ENCODE data around the gene AZU1. TPM values are rescaled to one million over a fixed set of nuclear protein-coding genes. Genes with fewer than 3 reads are reported as not detected.
"Not testable (repeated sequence)": the region's sequence is repeated elsewhere in the genome, so short reads cannot be mapped to it uniquely, and the experiment has no call there.

The AZU1 gene
- total RNA-seq, 1 donor from 2014 or later, result 1.3 TPM

DNA sequence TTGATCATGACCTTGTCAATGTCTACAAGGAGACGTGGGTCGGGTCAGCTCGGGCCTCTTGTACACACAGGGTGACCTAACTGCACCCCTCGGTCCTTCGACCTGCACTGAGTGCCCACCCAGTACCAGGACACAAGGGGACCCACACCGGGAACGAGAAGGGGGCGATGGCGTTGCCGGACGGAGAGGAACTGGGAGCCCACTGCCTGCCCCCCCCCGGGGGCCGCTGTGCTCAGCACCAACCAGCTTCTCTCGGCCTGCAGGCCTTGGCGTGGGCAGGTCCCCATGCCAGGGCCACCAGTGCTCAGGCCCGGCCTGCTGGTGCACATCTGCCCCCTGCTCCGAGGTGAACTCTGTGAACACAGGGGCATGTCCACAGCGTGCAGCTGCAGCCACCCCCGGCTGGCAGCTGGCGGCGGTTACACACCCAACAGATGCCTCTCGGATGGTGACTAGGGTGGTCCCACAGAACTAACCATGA lies 46.0 kb downstream of the AZU1 start:
- H3K9me3 Mint-ChIP-seq, result no peaks in the 10 kb centered on the region
- H3K36me3 Mint-ChIP-seq (ENCODE audit: low read depth), result peaks cover 39% of the 10 kb centered on the region
- H3K27me3 Mint-ChIP-seq, result no peaks in the 10 kb centered on the region
- CTCF ChIA-PET, result no interaction called here
- TF ChIP-seq, protein P1, sequence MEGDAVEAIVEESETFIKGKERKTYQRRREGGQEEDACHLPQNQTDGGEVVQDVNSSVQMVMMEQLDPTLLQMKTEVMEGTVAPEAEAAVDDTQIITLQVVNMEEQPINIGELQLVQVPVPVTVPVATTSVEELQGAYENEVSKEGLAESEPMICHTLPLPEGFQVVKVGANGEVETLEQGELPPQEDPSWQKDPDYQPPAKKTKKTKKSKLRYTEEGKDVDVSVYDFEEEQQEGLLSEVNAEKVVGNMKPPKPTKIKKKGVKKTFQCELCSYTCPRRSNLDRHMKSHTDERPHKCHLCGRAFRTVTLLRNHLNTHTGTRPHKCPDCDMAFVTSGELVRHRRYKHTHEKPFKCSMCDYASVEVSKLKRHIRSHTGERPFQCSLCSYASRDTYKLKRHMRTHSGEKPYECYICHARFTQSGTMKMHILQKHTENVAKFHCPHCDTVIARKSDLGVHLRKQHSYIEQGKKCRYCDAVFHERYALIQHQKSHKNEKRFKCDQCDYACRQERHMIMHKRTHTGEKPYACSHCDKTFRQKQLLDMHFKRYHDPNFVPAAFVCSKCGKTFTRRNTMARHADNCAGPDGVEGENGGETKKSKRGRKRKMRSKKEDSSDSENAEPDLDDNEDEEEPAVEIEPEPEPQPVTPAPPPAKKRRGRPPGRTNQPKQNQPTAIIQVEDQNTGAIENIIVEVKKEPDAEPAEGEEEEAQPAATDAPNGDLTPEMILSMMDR (IDR thresholded peaks at IDR 0.05), result no peak
- ATAC-seq (ENCODE audit: low read depth) (no peak), DNase-seq (no peak)
- H3K4me3 Mint-ChIP-seq, result no peak overlapping the region
- no peak overlapping the region for H3K27ac Mint-ChIP-seq
- intact Hi-C loops (cut with micrococcal nuclease), result loop anchor here (2.0 kb wide), 1 partner anchor 19 kb away; the partner anchor contains the start of genes MED16 and RNU6-9
- POLR2A ChIA-PET, result interaction anchor here (1.2 to 1.4 kb wide), 2 partner anchors 10 to 34 kb away, joined by 3 to 4 read pairs; no protein-coding TSS in a partner anchor
- H3K4me1 Mint-ChIP-seq, result peaks cover 8% of the 10 kb centered on the region

DNA sequence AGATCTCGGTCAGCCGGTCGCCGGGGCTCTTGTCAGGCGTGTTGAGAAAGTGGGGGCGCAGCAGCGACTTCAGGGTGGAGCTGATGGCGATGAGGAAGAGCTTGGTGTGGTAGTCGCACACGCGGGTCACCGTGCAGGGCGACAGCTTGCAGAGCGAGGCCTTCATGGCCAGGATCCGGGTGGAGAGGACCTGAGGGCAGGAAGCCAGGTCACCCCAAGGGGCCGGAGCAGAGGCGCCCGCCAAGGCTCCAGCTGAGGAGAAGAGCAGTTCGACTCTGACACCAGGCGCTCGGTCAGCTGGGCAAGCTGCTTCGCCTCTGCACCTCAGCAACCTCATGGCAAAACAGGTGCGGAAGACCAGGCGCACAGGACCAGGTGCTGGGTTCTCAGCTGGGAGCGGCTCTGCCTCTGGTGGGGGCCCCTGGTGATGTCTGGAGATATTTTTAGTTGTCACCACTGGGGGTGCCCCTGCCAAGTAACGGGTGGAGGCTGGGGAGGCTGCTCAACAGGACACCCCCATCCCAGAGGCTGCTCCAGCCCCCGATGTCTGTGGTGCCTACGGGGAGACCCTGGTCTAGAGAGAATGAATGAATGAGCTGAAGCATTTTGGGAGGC lies 47.7 kb downstream of the AZU1 start:
- ChIA-PET CTCF (no interaction called here), POLR2A (interaction anchor here (0.5 to 1.3 kb wide), 3 partner anchors 18 to 152 kb away, joined by 3 to 6 read pairs (median 5); partner anchors contain the start of genes MED16 and RNU6-9)
- ATAC-seq (ENCODE audit: low read depth), result no peak
- peaks cover 8% of the 10 kb centered on the region for H3K4me1 Mint-ChIP-seq
- H3K9me3 Mint-ChIP-seq, result no peaks in the 10 kb centered on the region
- no peak overlapping the region for H3K4me3 Mint-ChIP-seq
- no peaks in the 10 kb centered on the region for H3K27me3 Mint-ChIP-seq
- no peak for DNase-seq
- H3K36me3 Mint-ChIP-seq (ENCODE audit: low read depth), result peaks cover 33% of the 10 kb centered on the region
- H3K27ac Mint-ChIP-seq, result no peak overlapping the region
- intact Hi-C loops (cut with micrococcal nuclease), result no loop called here
- TF ChIP-seq, protein P1 (IDR thresholded peaks at IDR 0.05), result no peak

DNA sequence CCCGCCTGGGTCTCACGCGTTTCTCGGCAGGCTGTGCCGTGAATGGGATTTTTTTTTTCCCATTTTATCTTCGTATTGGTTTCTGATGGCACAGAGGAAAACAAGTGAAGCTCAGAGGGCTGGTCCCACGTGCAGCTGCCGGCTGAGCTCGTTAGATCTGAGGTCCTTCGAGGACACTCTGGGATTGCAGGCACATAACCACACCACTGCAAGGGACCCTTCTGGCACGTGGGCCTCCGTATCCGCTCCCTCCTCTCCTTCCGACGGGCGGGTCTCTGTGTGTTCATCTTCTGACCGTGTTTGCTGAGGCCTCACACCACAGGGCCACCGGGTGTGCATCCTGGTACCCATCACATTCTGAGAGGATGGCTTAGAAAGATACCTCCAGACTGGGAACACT lies 48.5 kb downstream of the AZU1 start:
- Mint-ChIP-seq H3K27me3 (no peaks in the 10 kb centered on the region), H3K4me1 (peaks cover 8% of the 10 kb centered on the region), H3K4me3 (no peak overlapping the region), H3K9me3 (no peaks in the 10 kb centered on the region), H3K36me3 (ENCODE audit: low read depth) (peaks cover 32% of the 10 kb centered on the region), H3K27ac (no peak overlapping the region)
- intact Hi-C loops (cut with micrococcal nuclease), result no loop called here
- ChIA-PET POLR2A (interaction anchor here (0.6 to 1.3 kb wide), 3 partner anchors 10 to 30 kb away, joined by 3 to 5 read pairs (median 3); partner anchors contain the start of genes MED16 and RNU6-9), CTCF (no interaction called here)
- TF ChIP-seq, protein P1 (IDR thresholded peaks at IDR 0.05), result no peak
- no peak for ATAC-seq (ENCODE audit: low read depth)
- DNase-seq, result no peak

DNA sequence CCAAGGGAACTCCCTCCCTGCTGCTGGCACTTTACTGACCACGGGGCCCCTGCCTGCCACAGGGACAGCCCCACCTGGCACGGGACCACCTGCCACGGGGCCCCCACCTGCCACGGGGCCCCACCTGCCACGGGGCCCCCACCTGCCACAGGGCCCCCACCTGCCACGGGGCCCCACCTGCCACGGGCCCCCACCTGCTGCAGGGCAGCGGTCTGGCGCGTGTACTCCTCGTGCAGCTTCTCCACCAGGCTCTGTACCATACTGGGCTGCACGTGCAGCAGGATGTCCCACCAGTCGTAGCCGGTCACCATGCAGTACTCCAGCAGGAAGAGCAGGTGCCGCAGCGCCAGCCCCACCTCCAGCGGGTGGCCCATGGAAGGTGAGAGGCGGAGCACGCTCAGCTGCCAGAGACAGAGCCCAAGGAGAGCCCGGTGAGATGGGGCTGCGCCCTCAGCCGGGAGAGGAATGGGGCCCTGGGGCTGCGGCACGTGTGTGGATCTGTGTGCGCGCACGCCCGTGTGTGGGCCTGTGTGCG lies 49.2 kb downstream of the AZU1 start:
- ATAC-seq (ENCODE audit: low read depth) (no peak), DNase-seq (no peak)
- TF ChIP-seq, protein P1 (IDR thresholded peaks at IDR 0.05), result no peak
- peaks cover 8% of the 10 kb centered on the region for H3K4me1 Mint-ChIP-seq
- intact Hi-C loops (cut with micrococcal nuclease), result no loop called here
- H3K4me3 Mint-ChIP-seq, result no peak overlapping the region
- no peak overlapping the region for H3K27ac Mint-ChIP-seq
- H3K9me3 Mint-ChIP-seq, result no peaks in the 10 kb centered on the region
- H3K27me3 Mint-ChIP-seq, result no peaks in the 10 kb centered on the region
- ChIA-PET POLR2A (interaction anchor here (0.5 kb wide), 1 partner anchor 120 kb away, joined by 3 read pairs; no protein-coding TSS in a partner anchor), CTCF (no interaction called here)
- peaks cover 36% of the 10 kb centered on the region for H3K36me3 Mint-ChIP-seq (ENCODE audit: low read depth)

DNA sequence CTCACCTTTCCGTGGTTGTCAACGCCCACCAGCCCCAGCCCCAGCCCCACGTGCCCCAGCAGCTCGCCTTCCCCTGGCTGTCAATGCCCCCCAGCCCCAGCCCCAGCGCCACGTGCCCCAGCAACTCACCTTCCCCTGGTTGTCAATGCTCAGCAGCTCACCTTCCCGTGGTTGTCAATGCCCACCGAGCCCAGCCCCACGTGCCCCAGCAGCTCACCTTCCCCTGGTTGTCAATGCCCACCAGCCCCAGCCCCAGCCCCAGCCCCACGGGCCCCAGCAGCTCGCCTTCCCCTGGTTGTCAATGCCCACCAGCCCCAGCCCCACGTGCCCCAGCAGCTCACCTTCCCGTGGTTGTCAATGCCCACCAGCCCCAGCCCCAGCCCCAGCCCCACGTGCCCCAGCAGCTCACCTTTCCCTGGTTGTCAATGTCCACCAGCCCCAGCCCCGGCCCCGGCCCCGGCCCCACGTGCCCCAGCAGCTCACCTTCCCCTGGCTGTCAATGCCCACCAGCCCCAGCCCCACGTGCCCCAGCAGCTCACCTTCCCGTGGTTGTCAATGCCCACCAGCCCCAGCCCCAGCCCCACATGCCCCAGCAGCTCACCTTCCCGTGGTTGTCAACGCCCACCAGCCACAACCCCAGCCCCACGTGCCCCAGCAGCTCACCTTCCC lies 50.5 kb downstream of the AZU1 start:
- H3K27ac Mint-ChIP-seq; DNase-seq; H3K4me3 Mint-ChIP-seq; H3K4me1 Mint-ChIP-seq; H3K27me3 Mint-ChIP-seq; H3K9me3 Mint-ChIP-seq; ATAC-seq (ENCODE audit: low read depth); CTCF ChIA-PET; intact Hi-C loops (cut with micrococcal nuclease): not testable (repeated sequence)
- POLR2A ChIA-PET, result interaction anchor here (0.5 to 1.5 kb wide), 3 partner anchors 14 to 17 kb away, joined by 5 to 8 read pairs (median 6); partner anchors contain the start of genes MED16 and RNU6-9
- H3K36me3 Mint-ChIP-seq (ENCODE audit: low read depth), result peaks cover 37% of the 10 kb centered on the region

DNA sequence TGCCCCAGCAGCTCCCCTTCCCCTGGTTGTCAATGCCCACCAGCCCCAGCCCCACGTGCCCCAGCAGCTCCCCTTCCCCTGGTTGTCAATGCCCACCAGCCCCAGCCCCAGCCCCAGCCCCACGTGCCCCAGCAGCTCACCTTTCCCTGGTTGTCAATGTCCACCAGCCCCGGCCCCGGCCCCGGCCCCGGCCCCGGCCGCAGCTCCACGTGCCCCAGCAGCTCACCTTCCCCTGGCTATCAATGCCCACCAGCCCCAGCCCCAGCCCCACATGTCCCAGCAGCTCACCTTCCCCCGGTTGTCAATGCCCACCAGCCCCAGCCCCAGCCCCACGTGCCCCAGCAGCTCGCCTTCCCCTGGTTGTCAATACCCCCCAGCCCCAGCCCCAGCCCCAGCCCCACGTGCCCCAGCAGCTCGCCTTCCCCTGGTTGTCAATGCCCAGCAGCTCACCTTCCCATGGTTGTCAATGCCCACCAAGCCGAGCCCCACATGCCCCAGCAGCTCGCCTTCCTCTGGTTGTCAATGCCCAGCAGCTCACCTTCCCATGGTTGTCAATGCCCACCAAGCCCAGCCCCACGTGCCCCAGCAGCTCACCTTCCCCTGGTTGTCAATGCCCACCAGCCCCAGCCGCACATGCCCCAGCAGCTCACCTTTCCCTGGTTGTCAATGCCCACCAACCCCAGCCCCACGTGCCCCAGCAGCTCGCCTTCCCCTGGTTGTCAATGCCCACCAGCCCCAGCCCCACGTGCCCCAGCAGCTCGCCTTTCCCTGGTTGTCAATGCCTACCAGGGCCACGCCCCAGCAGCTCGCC lies 51.3 kb downstream of the AZU1 start:
- CTCF ChIA-PET; H3K27ac Mint-ChIP-seq; H3K4me3 Mint-ChIP-seq; DNase-seq; intact Hi-C loops (cut with micrococcal nuclease); ATAC-seq (ENCODE audit: low read depth); H3K9me3 Mint-ChIP-seq; H3K27me3 Mint-ChIP-seq; H3K4me1 Mint-ChIP-seq: not testable (repeated sequence)
- POLR2A ChIA-PET, result interaction anchor here (1.3 to 1.5 kb wide), 2 partner anchors 14 to 30 kb away, joined by 3 to 8 read pairs; partner anchors contain the start of genes MED16 and RNU6-9
- peaks cover 40% of the 10 kb centered on the region for H3K36me3 Mint-ChIP-seq (ENCODE audit: low read depth)
